Pancreas (tissue), 10 donors: ENCODE data around the gene IMMP2L. TPM values are rescaled to one million over a fixed set of nuclear protein-coding genes. Genes with fewer than 3 reads are reported as not detected.

Source experiments
- ATAC-seq, 4 donors: fragments of 200-7000 bp; cut with Tn5 transposase; one replicate each; pipeline versions ENCODE4 v1.8.0 to v1.9.1; 2020; ENCODE audit warnings: mild to moderate bottlenecking in 4 of 4, moderate library complexity in 4 of 4
- DNase-seq, 6 donors: peaks; one replicate each; pipeline ENCODE4 v3.0.0-alpha.2; 2020
- FAIRE-seq: peaks from 2 replicates; lab custom pipeline; 2012; peaks lifted over from hg19 to GRCh38; lab: Jason Lieb, UNC
- H3K27ac ChIP-seq, 4 donors: fragments of 200-600 bp; sonication (generic); 1 replicate in 3 of 4; 2 replicates in 1 of 4; pipeline versions ENCODE4 v1.5.0 to v1.8.0; 2020
- H3K27me3 ChIP-seq, 4 donors: fragments of 200-600 bp; one replicate each; pipeline ENCODE4 v1.8.0; 2021
- H3K36me3 ChIP-seq, 3 donors: fragments of 200-600 bp; sonication (generic) in 1 of 3; one replicate each; pipeline versions ENCODE4 v1.5.0 to v1.8.0; 2020 to 2021
- H3K4me1 ChIP-seq, 3 donors: fragments of 200-600 bp; one replicate each; pipeline ENCODE4 v1.8.0; 2021
- H3K4me3 ChIP-seq, 4 donors: fragments of 200-600 bp; sonication (generic) in 2 of 4; one replicate each; pipeline versions ENCODE4 v1.5.0 to v1.8.0; 2020 to 2021
- H3K9me3 ChIP-seq, 4 donors: fragments of 200-600 bp; one replicate each; pipeline ENCODE4 v1.8.0; 2021
- CTCF ChIP-seq, 4 donors: fragments of 200-600 bp; sonication (generic) in 3 of 4; IDR thresholded peaks; one replicate each; pipeline versions ENCODE4 v1.5.0 to v1.8.0; 2021; ENCODE audit warnings: antibody characterized with exemption in 4 of 4
- WGBS, 2 donors: extraction: QIAGEN DNeasy Blood & Tissue Kit; methylation state at CpG; one replicate each; pipeline ENCODE4 v1.1.7; 2013; 5-methylcytosine and 5-hydroxymethylcytosine counted together
- intact Hi-C, 3 donors: fragments of 100-400 bp; cut with DNase I; formaldehyde crosslinking; loops; one replicate each; pipeline versions ENCODE4 v1.11.1 to v1.14.2; 2022
- polyA plus RNA-seq, 2 donors: library from polyadenylated mRNA; stranded (reverse); fragments of 200-250 nt; gene quantifications; one replicate each; pipeline ENCODE4 v1.2.3, GENCODE V29; 2013
- total RNA-seq, 6 donors: library from RNA; stranded (reverse); fragmentation: NEBNext Ultra II Directional in 4 of 6; extraction: Animal tissue kit (Norgen Biotek cat#: 25700) in 4 of 6; gene quantifications; one replicate each; pipeline versions ENCODE4 v1.2.1 to v1.2.4, GENCODE V29; 2021 to 2023
- donor health status: healthy with polysubstance abuse.
- donor health status: DM: no; HTN: no; CAD: no; lungs with moderate emphysema.
- donor health status: DM: no; HTN: no; CAD: no.
- donor health status: control.
- donor health status: control.
- donor health status: Bipolar disorder and iron deficiency.
- donor health status: DM: yes; HTN: yes; CAD: no.
- donor health status: DM: no; HTN: no; CAD: no.
- donor health status: DM: no; HTN: no; CAD: no.
- donor health status: DM: yes; HTN: yes; CAD: no.

IMMP2L gene
- total and polyA plus RNA-seq, 8 donors = 7.3 to 30.0 (median 12.9) TPM

- no peak for FAIRE-seq
- H3K27me3 ChIP-seq = no peaks in the 10 kb centered on the region
- no peak for DNase-seq
- intact Hi-C loops = no loop called here
- no peak for TF ChIP-seq CTCF (IDR thresholded peaks at IDR 0.05)
- H3K4me3 ChIP-seq = no peak overlapping the region
- ATAC-seq = no peak
- 73 to 74% methylated on average over 3 of the region's 3 CpGs for WGBS, 2 donors
- H3K27ac ChIP-seq = no peak overlapping the region
- no peaks in the 10 kb centered on the region for H3K9me3 ChIP-seq
- no peaks in the 10 kb centered on the region for H3K36me3 ChIP-seq
- no peaks in the 10 kb centered on the region for H3K4me1 ChIP-seq
These were observed 912.0 kb downstream of the IMMP2L start for GRCh38 chr7:110650328-110650727.

- 79% methylated on average over 4 of the region's 4 CpGs for WGBS, 2 donors
- H3K36me3 ChIP-seq = no peaks in the 10 kb centered on the region
These were observed 915.0 kb downstream of the IMMP2L start for GRCh38 chr7:110647266-110647665.

GRCh38 chr7:110646804-110647203 lies 915.5 kb downstream of the IMMP2L start:
- DNase-seq (no peak), FAIRE-seq (no peak), ATAC-seq (no peak)
- intact Hi-C loops = no loop called here
- H3K4me1 ChIP-seq = no peaks in the 10 kb centered on the region
- no peaks in the 10 kb centered on the region for H3K27me3 ChIP-seq
- WGBS, 2 donors = 68 to 87% methylated on average over 2 of the region's 2 CpGs
- TF ChIP-seq CTCF (IDR thresholded peaks at IDR 0.05) = no peak
- H3K4me3 ChIP-seq = no peak overlapping the region
- H3K27ac ChIP-seq = no peak overlapping the region
- H3K36me3 ChIP-seq = no peaks in the 10 kb centered on the region
- H3K9me3 ChIP-seq = no peaks in the 10 kb centered on the region

More at GRCh38 chr7:110647266-110647665, 915.0 kb downstream of the IMMP2L start:
- no peak overlapping the region for H3K27ac ChIP-seq
- ATAC-seq = no peak
- no peaks in the 10 kb centered on the region for H3K4me1 ChIP-seq
- no peak overlapping the region for H3K4me3 ChIP-seq
- H3K9me3 ChIP-seq = no peaks in the 10 kb centered on the region
- intact Hi-C loops = no loop called here
- TF ChIP-seq CTCF (IDR thresholded peaks at IDR 0.05) = no peak
- FAIRE-seq = no peak
- H3K27me3 ChIP-seq = no peaks in the 10 kb centered on the region
- DNase-seq = no peak

GRCh38 chr7:110645616-110646015 lies 916.7 kb downstream of the IMMP2L start:
- 70 to 93% methylated on average over 2 of the region's 2 CpGs for WGBS, 2 donors
- no peak for ATAC-seq

More at GRCh38 chr7:110645616-110646015, 916.7 kb downstream of the IMMP2L start:
- Histone ChIP-seq H3K27me3 (no peaks in the 10 kb centered on the region), H3K4me1 (no peaks in the 10 kb centered on the region), H3K9me3 (no peaks in the 10 kb centered on the region), H3K4me3 (no peak overlapping the region), H3K36me3 (no peaks in the 10 kb centered on the region), H3K27ac (no peak overlapping the region)
- FAIRE-seq = no peak
- TF ChIP-seq CTCF (IDR thresholded peaks at IDR 0.05) = no peak
- DNase-seq = no peak
- intact Hi-C loops = no loop called here
